Muscle of leg (tissue), 11 donors: ENCODE data around the gene DDX17. TPM values are rescaled to one million over a fixed set of nuclear protein-coding genes. Genes with fewer than 3 reads are reported as not detected.

Experiments used
- DNase-seq: peaks from one replicate; pipeline ENCODE4 v3.0.0; 2013
- H3K27ac ChIP-seq: one replicate; pipeline ENCODE4 v1.5.1; 2013; ENCODE audit warnings: mild to moderate bottlenecking, low read length, control low read depth
- H3K27me3 ChIP-seq: one replicate; pipeline ENCODE4 v1.6.1; 2013; ENCODE audit warnings: low read length; ENCODE audit not compliant: control insufficient read depth, insufficient read depth
- H3K36me3 ChIP-seq: one replicate; pipeline ENCODE4 v1.6.1; 2013; ENCODE audit warnings: low read length; ENCODE audit not compliant: control insufficient read depth, insufficient read depth
- H3K4me1 ChIP-seq: one replicate; pipeline ENCODE4 v1.6.1; 2013; ENCODE audit warnings: low read length; ENCODE audit not compliant: control insufficient read depth, insufficient read depth
- H3K4me3 ChIP-seq: one replicate; pipeline ENCODE4 v1.5.1; 2013; ENCODE audit warnings: low read length, control low read depth
- H3K9me3 ChIP-seq: replicated peaks from 2 replicates; pipeline ENCODE4 v1.6.1; 2013; ENCODE audit warnings: low read depth, low read length; ENCODE audit not compliant: control insufficient read depth
- WGBS: methylation state at CpG from one replicate; pipeline ENCODE4 v1.1.5; 2013; ENCODE audit warnings: missing lambda C conversion rate; ENCODE audit not compliant: insufficient coverage; 5-methylcytosine and 5-hydroxymethylcytosine counted together
- polyA plus RNA-seq, 8 donors: library from polyadenylated mRNA; unstranded; fragments of 120-200 nt; gene quantifications; one replicate each; pipeline versions ENCODE4 v1.2.1 to v1.2.3, GENCODE V29; 2013; ENCODE audit warnings: inconsistent platforms in 1 of 8, low replicate concordance in 1 of 8; ENCODE audit not compliant: insufficient read length in 8 of 8, insufficient read depth in 1 of 8
- total RNA-seq: library from RNA; stranded (reverse); fragments of 120-200 nt; gene quantifications from one replicate; pipeline ENCODE4 v1.2.4, GENCODE V29; 2013

The DDX17 gene
- total and polyA plus RNA-seq, 9 donors: 280 to 410 (median 307) TPM

DNA sequence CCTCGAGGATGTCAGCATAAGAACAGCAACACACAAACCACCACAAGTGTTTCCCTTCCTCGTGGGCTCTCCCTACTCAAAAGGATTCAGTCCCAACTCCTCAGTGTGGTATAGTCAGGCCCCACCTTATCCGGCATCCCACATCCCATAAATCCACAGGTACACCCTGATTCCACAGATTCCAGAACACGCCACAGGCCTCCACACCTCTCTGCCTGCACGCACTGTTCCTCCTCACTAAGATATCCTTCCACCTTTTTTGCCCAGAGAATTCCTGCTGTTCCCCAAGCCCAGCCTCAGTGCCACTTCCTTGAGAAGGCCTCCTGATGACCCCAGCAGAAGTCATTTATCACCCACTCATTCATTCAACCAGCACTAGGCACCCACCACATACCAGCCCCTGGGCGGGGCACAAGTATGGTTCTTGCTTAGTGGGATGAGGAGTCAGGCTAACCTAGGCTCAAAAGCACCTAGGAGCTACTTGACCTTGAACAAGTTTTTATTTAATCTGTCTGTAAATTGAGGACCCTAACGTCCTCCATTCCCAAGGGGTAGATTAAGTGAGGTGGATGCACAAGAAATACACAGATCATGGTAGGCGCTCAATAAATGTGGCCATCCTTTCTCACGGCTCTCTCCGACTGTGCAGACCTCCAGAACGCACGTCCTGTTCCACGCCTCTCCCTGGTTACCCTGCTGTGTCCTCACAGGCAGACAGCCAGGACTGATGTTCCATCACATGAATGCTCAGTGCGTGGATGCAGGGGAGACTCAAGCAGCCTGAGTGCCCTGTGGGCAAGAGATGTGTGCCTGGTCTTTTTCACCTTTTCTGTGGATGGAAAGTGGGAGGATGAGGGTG lies 49.0 kb downstream of the DDX17 start:
- Histone ChIP-seq H3K27me3 (peaks cover 84% of the 10 kb centered on the region), H3K27ac (no peak overlapping the region)

DNA sequence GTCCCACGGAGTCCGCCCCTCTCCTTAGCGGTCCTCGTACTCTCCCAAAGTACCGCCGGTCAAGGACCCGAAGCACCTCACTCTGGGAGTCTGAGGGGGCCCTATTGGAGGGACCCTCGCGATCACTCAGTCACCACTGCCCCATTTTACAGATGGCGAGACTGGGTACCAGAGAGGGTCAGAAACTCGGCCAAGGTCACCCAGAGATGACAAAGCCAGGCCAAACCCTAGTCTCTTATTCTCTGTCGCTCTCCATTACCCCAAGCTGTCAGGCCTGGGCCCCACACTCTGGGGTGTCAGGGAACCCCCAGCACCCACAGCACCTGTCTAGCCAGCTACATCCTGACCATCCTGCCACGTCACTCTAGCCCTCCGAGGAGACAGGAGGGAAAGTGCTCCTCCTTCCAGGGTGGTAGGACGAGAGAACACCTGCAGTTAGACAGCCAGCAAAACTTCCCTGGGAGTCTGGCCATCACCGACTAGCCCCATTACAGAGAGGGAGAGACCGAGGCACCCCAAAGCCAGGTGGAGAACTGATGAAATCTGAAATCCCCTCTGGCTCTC lies 49.8 kb downstream of the DDX17 start:
- no peak for DNase-seq
- Histone ChIP-seq H3K27me3 (peaks cover 84% of the 10 kb centered on the region), H3K4me1 (peaks cover 35% of the 10 kb centered on the region), H3K9me3 (no peaks in the 10 kb centered on the region), H3K4me3 (no peak overlapping the region), H3K27ac (no peak overlapping the region), H3K36me3 (no peaks in the 10 kb centered on the region)
- WGBS: 10% methylated on average over 5 of the region's 17 CpGs

More for the DNA sequence above, 49.0 kb downstream of the DDX17 start:
- Histone ChIP-seq H3K4me1 (peaks cover 40% of the 10 kb centered on the region), H3K9me3 (no peaks in the 10 kb centered on the region), H3K4me3 (no peak overlapping the region), H3K36me3 (no peaks in the 10 kb centered on the region)
- no peak for DNase-seq
- WGBS: 55% methylated on average over 12 of the region's 14 CpGs

DNA sequence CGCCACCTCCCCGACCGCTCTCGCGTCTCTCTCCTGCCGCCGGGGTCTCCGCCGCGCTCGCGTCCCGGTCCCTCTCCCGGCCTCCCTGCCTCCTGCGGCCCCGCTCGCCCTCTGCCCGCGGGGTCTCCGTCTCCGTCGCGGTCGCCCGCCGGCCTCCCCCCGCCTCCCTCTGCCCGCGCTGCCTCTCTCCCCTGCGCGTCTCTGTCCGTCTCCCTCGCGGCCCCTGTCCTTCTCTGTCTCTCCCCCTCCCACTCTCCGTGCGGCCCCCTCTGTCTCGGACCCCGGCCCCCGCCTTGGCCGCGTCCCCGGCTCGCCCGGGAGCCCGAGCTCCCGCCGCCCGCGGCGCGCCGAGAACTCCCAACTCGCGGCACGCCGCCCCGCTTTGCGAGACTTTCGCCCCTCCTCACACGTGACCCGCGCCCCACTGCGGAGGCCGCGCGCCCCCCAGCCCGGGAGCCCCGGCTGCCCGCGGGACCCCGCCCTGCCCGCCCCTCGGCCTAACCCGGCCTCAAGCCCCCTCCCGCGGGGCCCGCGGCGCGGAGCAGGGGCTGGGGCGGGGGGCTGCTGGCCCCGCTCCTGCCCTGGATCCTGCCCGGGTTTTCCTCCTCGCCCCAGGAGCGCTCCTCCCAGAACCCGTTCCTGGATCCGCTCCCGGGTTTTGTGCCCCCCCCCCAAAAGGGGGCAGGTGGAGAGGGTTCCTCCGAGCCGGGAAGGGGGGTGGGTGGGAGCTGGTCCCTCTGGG lies 50.4 kb downstream of the DDX17 start:
- Histone ChIP-seq H3K9me3 (no peaks in the 10 kb centered on the region), H3K4me3 (peak overlapping the region; percentile 22), H3K4me1 (peaks cover 32% of the 10 kb centered on the region), H3K27me3 (peaks cover 85% of the 10 kb centered on the region), H3K36me3 (no peaks in the 10 kb centered on the region), H3K27ac (no peak overlapping the region)
- peak; percentile 65 for DNase-seq
- WGBS: under 1% methylated on average over 74 of the region's 90 CpGs

DNA sequence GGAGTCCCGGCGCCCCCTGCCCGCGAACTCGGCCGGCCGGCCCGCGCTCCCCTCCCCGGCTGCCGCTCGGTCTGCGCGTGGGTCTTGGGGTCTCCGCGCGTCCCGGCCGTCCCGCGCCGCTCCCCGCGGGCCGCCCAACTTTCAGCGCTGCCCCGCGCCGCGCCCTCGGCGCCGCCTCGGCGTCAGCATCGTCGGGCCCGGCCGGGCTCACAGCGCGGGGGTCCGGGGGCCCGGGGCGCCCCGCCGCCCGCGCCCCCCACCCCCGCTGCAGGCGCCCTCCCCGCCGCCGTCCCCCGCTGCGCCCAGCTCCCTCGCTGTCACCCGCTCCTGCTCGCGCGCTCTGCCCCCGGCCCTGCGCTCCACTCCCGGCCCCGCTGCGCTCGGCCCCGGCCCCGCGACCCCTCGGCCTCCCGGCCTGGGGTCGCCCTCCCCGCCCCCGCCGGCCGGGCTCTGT lies 51.0 kb downstream of the DDX17 start, which contains the start of gene KCNJ4:
Gene KCNJ4, minus strand, starts transcription at position 124 of the 454 bp plus-strand sequence. CDS start 27,067 bp downstream, outside the sequence.
- H3K27me3 ChIP-seq: peaks cover 85% of the 10 kb centered on the region
- peaks cover 34% of the 10 kb centered on the region for H3K4me1 ChIP-seq
- H3K4me3 ChIP-seq: peak within 1 kb of the TSS; percentile 22
- H3K27ac ChIP-seq: no peak within 1 kb of the TSS
- no peak for DNase-seq
- under 1% methylated on average over 69 of the region's 76 CpGs for WGBS
- H3K9me3 ChIP-seq: no peaks in the 10 kb centered on the region
- H3K36me3 ChIP-seq: no peaks in the 10 kb centered on the region

DNA sequence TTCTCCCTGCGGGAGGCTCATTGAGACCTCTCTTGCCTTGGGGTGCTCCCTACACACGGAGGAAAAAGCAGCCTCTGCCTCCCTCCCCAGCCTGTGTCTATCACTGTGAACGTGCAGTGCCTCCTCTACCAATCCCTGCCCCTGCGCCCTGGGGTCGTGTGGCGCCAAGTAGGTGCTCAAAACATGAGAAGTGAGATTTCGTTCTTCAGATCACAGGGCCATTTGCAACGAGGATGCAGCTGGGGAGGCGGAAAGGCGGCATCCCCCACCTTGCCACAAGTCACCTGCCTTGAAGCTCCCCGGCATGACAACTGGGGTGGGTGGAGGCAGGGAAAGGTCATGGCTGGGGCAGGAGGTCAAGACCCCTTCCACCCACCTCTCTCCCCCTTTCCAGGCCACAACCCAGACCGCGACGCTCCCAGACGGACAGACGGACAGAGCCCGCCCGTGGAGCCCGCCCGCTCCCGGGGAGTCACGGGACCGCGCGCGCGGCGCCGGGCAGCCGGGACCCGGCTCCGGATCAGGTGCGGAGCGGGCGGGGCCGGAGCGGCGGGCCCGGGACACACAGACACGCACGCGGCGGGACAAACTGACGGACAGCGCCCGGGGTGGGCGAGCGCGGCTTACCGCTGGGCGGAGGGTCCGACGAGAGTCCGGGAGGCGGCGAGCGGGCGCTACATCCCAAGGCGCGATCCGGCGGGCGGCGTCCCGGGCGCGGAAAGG lies 51.6 kb downstream of the DDX17 start:
- H3K4me1 ChIP-seq: peaks cover 33% of the 10 kb centered on the region
- H3K36me3 ChIP-seq: no peaks in the 10 kb centered on the region
- no peaks in the 10 kb centered on the region for H3K9me3 ChIP-seq
- no peak for DNase-seq
- peaks cover 85% of the 10 kb centered on the region for H3K27me3 ChIP-seq
- no peak overlapping the region for H3K27ac ChIP-seq
- H3K4me3 ChIP-seq: no peak overlapping the region
- WGBS: 1% methylated on average over 56 of the region's 67 CpGs

DNA sequence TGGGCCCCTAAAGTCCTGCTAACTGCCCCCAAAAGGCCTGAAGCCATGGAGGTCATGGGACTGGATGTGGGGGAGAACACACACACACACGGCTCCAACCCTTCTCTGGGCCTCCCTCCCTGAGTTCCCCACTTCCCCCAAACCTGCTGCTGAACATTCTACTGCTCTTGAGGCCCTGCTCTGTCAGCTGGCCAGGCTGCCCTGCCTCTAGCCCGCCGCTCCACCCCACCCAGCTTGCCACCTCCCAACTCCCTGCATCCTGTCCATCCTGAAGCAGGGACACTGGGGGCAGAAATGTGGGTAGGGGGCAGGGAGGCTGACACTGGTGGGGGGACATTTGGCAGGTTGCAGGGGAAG lies 52.1 kb downstream of the DDX17 start:
- H3K27me3 ChIP-seq: peaks cover 84% of the 10 kb centered on the region
- no peaks in the 10 kb centered on the region for H3K36me3 ChIP-seq
- 0% methylated on average over 1 of the region's 3 CpGs for WGBS
- DNase-seq: no peak
- H3K4me3 ChIP-seq: no peak overlapping the region
- H3K9me3 ChIP-seq: no peaks in the 10 kb centered on the region
- no peak overlapping the region for H3K27ac ChIP-seq
- H3K4me1 ChIP-seq: peaks cover 34% of the 10 kb centered on the region

DNA sequence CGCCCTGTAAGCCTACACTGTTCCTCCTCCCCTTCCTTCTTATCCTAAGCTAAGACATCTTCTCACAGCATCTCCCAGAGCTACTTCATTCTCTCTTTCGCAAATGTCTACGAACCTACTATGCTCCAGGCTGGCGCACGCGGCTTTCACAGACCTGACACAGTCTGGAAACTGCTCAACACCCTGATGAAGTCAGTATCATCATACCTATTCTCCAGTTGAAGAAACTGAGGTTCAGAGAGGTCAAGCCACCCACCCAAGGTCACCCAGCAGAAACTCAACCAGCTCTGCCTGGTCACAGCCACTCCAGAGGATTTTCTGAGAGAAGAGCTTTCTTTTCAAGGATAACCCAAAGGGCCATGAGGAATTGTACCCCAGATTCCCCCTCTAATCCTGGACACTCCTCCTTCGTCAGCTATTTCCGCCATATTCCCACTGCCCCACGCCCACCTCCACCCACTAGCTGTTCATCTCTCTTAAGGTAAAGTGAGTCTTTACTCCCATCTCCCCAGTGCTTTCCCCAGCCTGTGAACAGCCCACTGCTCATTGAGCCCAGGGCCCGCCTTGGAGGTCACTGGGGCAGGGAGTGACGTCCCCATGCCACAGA lies 52.9 kb downstream of the DDX17 start:
- Histone ChIP-seq H3K9me3 (no peaks in the 10 kb centered on the region), H3K36me3 (no peaks in the 10 kb centered on the region), H3K4me3 (no peak overlapping the region), H3K4me1 (peaks cover 39% of the 10 kb centered on the region), H3K27me3 (peaks cover 77% of the 10 kb centered on the region), H3K27ac (no peak overlapping the region)
- no peak for DNase-seq
- 78% methylated on average over 10 of the region's 11 CpGs for WGBS

DNA sequence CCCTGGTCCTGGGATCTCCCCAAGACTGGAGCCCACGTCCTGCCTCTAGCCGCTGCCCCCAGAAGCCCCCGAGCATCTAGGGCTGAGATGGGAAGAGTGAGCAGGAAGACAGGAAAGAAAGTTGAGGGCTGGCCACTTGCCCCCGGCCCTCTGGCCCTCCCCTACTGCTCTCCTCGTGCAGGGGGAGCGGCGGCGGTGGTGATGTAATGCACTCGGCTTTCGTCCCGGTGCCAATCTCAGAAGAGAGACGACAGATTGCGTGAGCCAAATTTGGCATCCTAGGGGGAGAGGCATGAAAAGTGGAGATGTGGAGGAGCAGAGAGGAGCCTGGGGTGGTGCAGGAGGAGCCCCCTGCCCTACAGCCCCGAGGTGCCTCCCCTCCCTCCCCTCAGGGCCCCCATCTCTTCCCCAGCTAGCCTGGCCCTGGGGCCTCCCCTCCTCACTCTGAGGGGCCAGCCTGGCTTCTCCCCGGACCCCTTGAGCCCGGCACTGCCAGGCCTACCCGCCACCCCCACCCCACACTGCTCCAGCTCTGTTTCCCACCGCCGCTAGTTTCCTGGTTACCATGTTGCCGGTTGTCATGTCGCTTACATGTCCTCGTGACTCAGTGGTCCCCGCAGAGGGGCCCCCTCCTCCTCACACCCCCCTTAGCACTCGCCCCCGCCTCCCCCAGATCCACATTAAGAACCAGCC lies 53.6 kb downstream of the DDX17 start:
- Histone ChIP-seq H3K4me1 (peaks cover 39% of the 10 kb centered on the region), H3K27ac (no peak overlapping the region), H3K4me3 (no peak overlapping the region), H3K27me3 (peaks cover 72% of the 10 kb centered on the region), H3K36me3 (no peaks in the 10 kb centered on the region), H3K9me3 (no peaks in the 10 kb centered on the region)
- peak; percentile 42 for DNase-seq
- 29% methylated on average over 12 of the region's 25 CpGs for WGBS

DNA sequence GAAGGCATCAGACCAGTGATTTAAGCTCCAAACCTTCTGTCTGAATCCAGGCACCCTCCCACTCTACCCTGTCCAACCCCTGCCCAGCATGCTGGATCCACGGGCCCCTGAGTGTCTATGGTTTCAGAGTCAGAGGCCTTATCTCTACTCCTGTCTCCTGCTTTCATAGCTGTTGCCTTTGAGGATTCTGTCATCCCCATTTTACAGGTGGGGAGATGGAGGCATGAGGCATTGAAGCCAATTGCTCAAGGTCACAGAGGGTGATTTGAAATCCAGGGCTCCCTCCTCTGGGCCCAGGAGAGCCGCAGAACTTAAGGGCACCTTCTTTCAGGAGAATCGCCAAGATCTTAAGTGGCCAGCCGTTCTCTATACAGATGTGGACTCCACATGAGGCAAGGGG lies 54.2 kb downstream of the DDX17 start:
- WGBS: 65% methylated on average over 3 of the region's 4 CpGs
- H3K27ac ChIP-seq: no peak overlapping the region
- peaks cover 39% of the 10 kb centered on the region for H3K4me1 ChIP-seq
- no peak overlapping the region for H3K4me3 ChIP-seq
- H3K27me3 ChIP-seq: peaks cover 70% of the 10 kb centered on the region
- H3K9me3 ChIP-seq: no peaks in the 10 kb centered on the region
- no peak for DNase-seq
- no peaks in the 10 kb centered on the region for H3K36me3 ChIP-seq
